ENCODE results near the gene NBEA. TPM values are rescaled to one million over a fixed set of nuclear protein-coding genes. Genes with fewer than 3 reads are reported as not detected.

NBEA gene
- total and polyA plus RNA-seq, 2 experiments from 2014 or later, result 9.1 to 29.1 TPM

- DNase-seq (ENCODE audit: low spot score) (no peak), ATAC-seq (no peak)
- H3K36me3 ChIP-seq (ENCODE audit: insufficient read depth), result no peaks in the 10 kb centered on the region
Measured at GRCh38 chr13:35252536-35253205, 310.6 kb downstream of the NBEA start.

More at GRCh38 chr13:35252536-35253205, 310.6 kb downstream of the NBEA start:
- Histone ChIP-seq H3K9me2 (ENCODE audit: insufficient read depth) (0 out of 2 replicates have a peak, but pooled peaks cover 4% of the 10 kb centered on the region), H3K79me2 (replicated peaks; ENCODE audit: insufficient read depth) (no peaks in the 10 kb centered on the region), H2AFZ (no peak overlapping the region), H4K20me1 (replicated peaks; ENCODE audit: insufficient read depth) (no peaks in the 10 kb centered on the region), H3K4me2 (no peak overlapping the region), H3K27ac (ENCODE audit: low read depth) (no peak overlapping the region), H3K27me3 (ENCODE audit: insufficient read depth) (no peaks in the 10 kb centered on the region), H3K4me1 (ENCODE audit: insufficient read depth) (no peaks in the 10 kb centered on the region), H3F3A (replicated peaks; ENCODE audit: low read depth) (no peaks in the 10 kb centered on the region), H3K4me3 (no peak overlapping the region)
- Mint-ChIP-seq H3K27ac (0 out of 2 replicates have a peak overlapping the region, but pooled peaks have one; percentile 11), H3K4me1 (no peaks in the 10 kb centered on the region), H3K4me3 (no peak overlapping the region), H3K9me3 (peaks cover 16% of the 10 kb centered on the region), H3K36me3 (ENCODE audit: low read depth) (peaks cover 51% of the 10 kb centered on the region), H3K27me3 (ENCODE audit: insufficient read depth, low read depth, poor library complexity) (no peaks in the 10 kb centered on the region)
- TF ChIP-seq REST (IDR thresholded peaks at IDR 0.05; ENCODE audit: unreplicated experiment) (no peak), JUNB (IDR thresholded peaks at IDR 0.05; ENCODE audit: unreplicated experiment) (no peak), NANOG (IDR thresholded peaks at IDR 0.05; ENCODE audit: borderline replicate concordance) (no peak), CREB1 (CRISPR knock-in tag; IDR thresholded peaks at IDR 0.05; ENCODE audit: low read depth) (no peak), EZH2phosphoT487 (IDR thresholded peaks at IDR 0.05; ENCODE audit: unreplicated experiment) (no peak), POLR2AphosphoS5 (IDR thresholded peaks at IDR 0.05; ENCODE audit: low read depth) (no peak), ETS1 (IDR thresholded peaks at IDR 0.05) (no peak), ZNF331 (CRISPR knock-in tag; IDR thresholded peaks at IDR 0.05; ENCODE audit: low read depth) (no peak), STAT1 (IDR thresholded peaks at IDR 0.05; ENCODE audit: unreplicated experiment) (no peak), ZNF462 (CRISPR knock-in tag; IDR thresholded peaks at IDR 0.05) (no peak), ZNF114 (CRISPR knock-in tag; IDR thresholded peaks at IDR 0.05) (no peak), CTCF (conservative IDR thresholded peaks at IDR 0.05; ENCODE audit: low read depth in 2 of 2) (no peak), EZH2 (IDR thresholded peaks at IDR 0.05; ENCODE audit: low read depth, unreplicated experiment) (no peak)

All from GM23338 (cell line).